Raji (cell line): ENCODE results near the gene EN2.

Experiments used
- POLR2A ChIP-seq: IDR thresholded peaks from 2 replicates; pipeline ENCODE4 v1.6.1; 2011; ENCODE audit warnings: low read depth, low read length, control low read depth; ENCODE audit not compliant: insufficient read depth

EN2 gene

DNA sequence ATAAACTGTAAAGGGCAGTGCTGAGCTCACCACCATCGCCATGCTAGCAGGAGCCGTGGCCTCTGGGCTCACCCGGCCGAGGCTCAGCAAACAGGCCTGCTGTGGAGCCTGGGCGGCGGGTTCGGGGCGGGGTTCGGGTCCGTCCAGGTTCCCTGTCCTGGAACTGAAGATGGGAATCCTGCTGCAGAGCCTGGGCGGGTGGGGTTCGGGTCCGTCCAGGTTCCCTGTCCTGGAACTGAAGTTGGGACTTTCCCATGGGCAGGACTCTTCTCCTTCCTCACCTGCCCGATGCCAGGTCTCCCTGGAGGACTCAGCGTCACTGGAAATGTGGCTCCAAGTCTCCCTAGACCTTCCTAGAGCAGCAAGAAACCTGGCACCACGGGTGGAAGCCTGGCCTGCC is 36.6 kb downstream of the EN2 start:
- no peak for TF ChIP-seq POLR2A

DNA sequence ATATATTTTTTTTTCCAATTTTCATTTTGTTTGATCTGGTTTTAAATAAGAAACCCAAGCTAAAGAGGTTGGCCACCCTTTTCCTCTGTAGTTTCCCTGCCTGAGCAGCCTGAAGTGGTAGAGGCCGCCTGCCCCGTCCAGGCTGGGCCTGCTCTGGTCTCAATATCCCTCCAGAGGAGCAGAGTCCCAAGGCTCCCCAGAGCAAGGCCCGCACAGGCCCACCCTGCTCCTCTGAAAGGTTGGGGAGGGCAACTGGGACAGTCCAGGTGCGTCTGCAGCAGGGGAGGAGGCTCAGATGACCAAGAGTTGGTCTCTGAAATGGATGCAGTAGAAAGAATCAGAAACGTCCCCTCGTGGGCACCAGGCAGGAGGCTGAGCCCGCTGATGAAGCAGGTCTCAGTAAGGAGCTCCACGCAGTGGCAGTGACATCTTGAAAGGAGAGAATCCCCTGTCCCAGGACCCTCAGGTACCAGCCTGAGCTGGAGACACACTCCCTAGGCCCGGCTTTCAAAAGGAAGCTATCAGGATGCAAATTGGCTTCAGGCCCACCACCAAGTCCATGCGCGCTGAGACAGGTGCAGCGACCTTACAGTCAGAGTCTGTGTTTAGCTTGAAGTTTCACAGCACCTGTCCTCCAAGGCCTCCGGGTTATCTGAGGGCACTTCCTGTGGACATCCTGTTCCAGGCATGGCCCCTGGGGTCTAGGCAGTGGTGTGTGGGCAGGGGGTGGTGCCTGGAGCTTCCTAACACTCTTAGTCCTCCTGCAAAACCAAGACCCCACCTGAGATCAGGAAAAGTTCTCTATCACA is 37.7 kb downstream of the EN2 start:
- TF ChIP-seq POLR2A = no peak

DNA sequence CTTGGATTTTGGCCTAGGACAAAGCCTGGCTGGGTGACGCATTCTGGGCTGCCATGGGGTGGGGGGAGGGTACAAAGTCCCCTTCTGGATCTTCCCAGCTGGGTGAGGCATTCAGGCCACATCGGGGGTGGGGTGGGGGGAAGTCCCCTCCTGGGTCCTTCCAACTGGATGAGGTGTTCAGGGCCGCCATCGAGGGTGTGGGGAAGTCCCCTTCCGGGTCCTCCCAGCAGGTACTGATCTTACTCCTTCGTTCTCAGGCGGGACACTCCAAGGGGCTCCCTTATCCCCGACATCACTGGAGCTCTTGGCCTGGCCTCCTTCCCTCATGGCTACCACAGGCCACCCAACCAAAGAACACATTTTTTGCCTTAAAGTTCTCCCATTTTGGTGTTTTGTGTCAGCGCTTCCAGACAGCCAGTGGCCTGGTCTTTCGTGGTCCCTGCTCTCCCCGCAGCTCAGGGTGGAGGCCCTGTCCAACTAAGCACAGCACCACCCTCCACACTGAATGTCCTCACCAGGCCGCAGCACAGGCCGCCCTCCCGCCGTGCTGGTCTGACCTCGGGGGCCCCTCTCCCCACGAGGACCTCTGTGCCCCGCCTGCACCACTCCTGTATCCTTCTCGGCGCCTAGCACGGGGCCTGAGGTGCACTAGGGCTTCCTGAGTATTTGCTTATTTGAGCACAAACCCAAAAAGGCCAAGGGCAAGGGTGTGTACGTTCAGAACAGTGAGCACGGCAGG is 38.5 kb downstream of the EN2 start:
- no peak for TF ChIP-seq POLR2A

DNA sequence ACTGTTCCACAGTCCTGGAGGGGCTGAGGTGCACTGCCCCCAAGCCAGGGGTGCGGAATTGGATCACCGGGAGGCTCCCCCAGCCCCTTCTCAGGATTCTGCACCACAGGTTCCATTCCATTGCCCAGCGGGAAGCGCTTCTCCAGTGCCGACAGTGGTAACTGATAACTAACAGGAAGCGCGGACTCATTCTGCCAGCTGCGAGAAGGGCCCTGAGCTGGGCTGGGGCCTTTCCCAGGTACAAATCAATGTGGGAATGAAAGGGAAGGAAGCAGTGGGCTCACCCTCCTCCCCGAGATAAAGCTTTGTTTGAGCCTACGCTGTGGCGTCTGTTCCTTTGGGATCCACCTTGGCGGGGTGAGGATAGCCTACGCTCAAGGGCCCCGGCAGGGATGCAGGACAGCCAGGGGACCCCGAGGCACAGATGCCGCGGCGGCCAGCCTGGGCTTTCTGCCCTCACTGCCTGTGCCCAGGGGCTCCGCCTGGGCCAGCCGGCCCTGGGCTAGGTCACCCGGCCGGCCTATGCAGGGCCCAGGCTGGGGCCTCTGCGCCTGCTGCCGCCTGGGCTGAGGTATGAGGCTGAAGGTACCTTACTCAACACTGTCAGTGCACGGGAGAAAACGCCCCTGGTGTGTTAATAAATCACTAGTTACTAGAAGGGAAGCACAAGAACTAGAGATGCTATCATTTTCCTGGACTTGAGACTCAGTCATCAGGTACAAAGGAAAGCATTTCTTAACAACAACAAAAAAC is 39.4 kb downstream of the EN2 start:
- TF ChIP-seq POLR2A = no peak

DNA sequence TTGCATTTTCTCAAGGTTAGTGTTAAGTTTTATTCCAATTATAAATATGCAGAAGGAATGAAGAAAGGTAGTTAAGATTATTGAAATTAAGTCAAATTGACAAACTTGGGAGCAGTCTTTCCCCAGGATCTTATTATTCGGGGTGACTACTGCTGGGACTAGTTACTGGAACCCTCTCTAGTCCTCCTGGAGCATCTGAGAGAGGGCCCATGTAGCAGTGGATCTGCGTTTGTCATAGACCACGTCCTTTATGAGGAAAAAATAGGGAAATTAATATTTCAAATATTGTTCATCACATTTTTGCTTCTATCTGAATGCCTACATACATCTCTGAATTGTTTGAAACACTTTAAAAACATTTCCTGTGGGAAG is 47.5 kb downstream of the EN2 start:
- no peak for TF ChIP-seq POLR2A

DNA sequence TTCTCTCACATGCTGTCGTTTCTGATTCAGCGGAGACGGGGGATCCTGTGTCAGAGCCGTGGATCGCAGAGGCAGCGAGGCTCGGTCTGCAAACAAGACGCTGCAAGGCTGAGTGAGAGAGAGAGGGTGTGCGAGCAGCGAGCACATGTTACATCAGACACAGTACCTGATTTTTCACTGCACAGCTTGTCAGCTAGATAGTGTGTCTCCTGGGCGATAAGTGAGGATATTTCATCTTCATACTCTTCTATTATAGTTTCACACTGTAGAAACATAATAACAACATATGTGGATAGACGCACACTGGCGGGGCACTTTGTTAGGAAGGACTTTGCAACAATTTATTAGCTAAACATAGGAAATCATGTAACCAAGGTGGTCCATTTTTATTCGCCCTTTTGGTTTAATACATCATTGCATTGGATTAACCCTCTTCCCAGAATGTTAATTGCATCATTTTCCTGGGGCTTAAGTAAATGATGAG is 49.0 kb downstream of the EN2 start:
- TF ChIP-seq POLR2A = no peak

DNA sequence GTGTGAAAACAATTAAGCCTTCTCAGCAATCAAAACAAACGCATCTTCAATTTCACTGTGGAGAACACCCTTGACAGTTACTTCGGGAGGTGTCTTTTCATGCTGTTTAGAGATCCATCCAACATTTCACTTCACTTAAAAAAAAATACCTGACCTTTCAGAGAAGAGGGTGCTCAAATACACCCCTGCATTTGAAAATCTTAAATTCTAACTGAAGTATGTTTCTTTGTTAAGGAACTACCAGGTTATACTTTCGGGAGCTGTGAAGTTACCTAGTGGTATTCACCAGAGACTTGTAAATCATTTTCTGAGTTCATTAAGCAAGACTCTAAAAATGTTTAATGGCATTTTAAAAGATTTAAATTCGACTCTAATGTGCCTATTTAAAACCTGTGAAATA is 49.6 kb downstream of the EN2 start:
- no peak for TF ChIP-seq POLR2A

DNA sequence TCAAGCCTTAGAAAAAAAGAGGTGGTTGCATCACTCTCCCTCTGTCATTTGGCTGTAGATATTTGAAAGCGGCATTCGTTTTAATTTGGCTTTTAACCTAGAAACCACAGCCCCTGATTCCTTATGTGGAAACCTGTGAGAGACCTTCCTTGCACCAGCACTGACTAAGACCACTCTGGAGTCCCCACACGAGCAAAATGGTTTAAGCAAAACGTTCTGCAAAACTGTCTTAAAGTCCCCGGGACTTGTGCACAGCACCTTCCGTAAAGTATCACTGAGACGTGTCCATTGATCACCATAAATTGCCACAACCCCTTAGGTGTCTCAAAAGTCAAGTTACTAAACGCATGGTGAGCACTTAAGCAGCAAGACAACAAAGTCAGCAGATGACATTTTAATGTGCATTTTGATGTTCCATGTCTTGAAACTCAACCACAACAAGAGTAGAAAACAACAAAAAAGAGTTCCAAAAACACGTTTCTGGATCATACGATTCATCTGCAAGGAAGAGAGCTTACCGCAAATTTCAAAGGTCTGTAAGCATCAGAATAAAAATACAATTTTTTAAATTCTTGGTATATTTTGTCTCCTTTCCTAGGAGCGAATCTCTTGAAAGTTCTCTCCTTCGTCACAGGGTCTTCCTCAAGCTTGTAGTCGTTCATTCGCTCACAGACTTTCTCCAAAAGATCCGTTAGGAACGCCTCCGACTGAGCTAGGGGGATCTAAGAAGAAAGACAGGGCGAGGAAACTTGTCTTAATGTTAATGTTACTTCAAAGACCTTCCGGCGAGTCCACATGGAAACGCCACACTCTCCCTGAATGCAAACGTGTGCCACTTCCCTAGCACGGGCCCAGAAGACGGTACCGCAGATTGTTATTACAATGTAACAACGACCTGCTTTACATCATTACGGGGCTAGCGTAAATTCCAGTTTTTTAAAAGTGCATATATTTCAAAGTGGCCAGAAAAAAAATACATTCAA is 50.7 kb downstream of the EN2 start:
- TF ChIP-seq POLR2A = no peak

DNA sequence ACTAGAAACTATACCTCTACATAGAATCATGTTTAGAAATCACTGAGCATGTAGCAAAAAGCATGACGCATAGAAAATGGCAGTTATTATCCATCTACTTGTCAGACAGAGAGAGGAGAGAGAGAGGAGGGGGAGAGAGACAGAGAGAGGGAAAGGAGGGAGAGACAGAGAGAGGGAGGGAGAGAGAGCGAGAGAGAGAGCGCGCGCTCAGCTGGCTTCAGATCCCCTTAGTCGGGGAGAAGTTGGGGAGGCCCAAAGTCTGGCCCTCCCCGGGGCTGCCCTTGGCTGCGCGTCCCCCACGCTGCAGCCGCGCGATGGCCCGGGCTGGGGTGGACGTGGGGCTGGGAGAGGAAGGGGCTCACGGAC is 51.4 kb downstream of the EN2 start:
- no peak for TF ChIP-seq POLR2A

DNA sequence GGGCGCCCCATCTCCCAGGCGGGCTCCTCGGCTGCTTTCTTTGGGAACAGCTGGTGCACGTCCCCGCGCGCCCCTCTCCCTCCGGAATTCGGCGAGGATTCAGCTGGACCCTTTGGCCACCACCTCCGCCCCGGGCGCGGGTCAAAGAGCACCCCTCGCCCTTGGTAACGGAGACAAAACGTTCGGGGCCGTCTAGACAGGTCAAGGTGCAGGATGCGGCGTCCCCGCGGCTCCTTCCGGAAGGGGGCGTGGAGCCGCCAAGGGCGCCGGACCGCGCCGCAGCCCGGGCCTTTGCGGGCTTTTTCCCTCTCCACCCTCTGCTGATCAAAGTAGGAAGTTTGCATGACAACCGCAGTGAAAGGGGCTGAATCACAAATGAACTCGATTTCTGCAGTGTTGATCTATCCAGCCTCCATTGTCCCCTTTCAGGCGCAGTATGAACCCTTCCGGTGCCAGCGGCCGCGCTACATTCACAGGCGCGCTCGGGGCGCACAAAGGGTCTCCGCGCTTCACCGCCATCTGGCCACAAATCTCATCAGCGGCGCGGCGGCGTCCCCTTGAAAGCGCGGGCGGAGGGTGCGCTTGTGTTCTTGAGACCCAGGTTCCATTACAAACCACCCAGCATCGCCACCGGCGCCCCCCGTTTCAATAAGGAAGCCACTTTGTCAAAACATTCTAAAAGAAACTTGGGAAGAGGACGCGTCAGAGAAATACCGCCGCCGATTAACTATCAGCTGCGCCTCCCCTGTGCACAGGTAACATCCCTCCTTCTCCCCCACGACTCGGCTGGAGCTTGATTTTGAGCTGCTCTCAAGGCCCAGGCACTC is 52.0 kb downstream of the EN2 start:
- no peak for TF ChIP-seq POLR2A

DNA sequence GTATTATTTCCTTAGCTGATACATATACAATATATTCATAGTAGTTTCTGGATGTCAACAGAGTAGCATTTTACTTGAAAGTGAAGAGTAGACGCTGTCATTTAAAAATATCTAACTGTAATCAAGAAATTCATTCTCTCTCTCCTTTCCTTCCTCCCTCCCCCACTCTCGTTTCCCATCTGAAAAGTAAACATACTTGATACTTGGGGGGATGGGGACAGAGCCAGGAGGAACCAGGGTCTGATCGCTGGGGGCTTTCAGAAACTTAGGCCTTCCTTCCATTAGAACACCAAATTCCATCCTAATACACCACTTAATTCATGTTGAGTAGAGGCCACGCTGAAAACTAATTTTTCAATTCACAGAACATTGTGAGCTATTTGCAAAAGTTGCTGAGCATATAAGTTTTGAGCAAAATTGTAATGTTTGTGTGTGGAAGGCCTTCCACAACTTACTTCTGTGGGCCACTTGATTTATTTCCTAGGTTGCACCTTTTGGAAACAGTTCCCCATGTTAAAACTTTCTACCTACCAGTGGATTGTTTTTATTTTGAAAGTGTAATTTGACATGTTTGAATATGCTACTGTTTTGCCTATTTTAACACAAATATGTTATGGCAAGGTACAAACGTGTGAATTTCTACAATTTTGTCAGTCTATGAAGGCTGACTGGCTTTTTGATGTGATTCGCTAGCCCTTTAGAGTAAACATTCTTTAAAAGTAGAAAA is 53.2 kb downstream of the EN2 start:
- TF ChIP-seq POLR2A = no peak

DNA sequence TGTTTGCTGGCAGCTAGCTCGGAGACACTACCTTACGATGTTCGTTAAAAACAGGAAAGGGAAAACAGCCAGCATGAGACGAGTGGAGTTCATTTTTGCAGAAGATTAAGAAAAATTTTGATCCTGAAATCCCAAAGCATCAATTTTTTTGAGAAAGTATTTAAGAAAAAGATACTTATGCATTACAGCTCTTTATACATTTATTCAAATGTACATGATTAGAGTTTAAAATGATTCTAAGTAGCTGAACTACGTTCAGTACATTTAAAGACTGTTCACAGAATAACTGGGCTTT is 53.7 kb downstream of the EN2 start:
- TF ChIP-seq POLR2A = no peak

DNA sequence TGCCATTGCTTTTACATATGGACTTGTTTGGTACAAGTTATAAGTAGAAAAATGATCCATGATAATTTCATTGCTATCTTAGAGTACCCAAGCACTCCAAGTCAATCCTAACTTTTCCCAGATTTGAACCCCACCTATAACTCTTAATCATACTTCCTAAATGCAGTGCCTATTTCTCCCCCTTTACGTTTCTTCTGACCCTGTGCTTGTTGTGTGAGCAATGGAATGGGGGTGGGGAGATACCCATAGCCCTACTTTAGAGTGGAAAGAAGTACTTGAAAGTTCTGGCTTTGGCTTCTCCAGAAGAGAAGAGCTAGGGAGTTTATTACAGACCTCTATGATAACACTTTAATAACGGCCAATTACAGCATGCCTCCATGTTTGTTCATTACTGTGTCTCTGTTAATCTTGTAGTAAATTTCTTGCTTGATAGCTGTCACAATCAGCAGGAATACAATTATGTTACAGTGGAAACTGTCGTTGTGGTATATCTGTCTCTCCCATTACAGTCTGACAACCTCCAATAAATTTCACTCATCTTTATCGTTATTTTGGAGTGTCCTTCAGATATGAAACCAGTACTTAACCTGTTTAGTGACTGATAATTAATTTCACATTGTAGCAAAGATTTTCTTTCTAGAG is 54.4 kb downstream of the EN2 start:
- TF ChIP-seq POLR2A = no peak
